GM23338 (cell line): ENCODE results near the gene NHLRC4. TPM values are rescaled to one million over a fixed set of nuclear protein-coding genes. Genes with fewer than 3 reads are reported as not detected.

ENCODE experiments used
- ATAC-seq: fragments of 200-7000 bp; cut with Tn5 transposase; 3 replicates; pipeline ENCODE4 v1.9.1; 2020
- DNase-seq: peaks from one replicate; pipeline ENCODE4 v3.0.0-alpha.2; 2015; ENCODE audit warnings: low spot score
- H2AFZ ChIP-seq: fragments of 200-600 bp; sonication (generic); 2 replicates; pipeline ENCODE4 v1.8.0; 2016; ENCODE audit warnings: antibody characterized with exemption, mild to moderate bottlenecking, moderate library complexity
- H3F3A ChIP-seq: fragments of 200-600 bp; sonication (generic); replicated peaks from 2 replicates; pipeline ENCODE4 v1.8.0; 2017; ENCODE audit warnings: antibody characterized with exemption, mixed run types, low read depth
- H3K27ac ChIP-seq: fragments of 200-600 bp; sonication (generic); 2 replicates; pipeline ENCODE4 v1.6.1; 2016; ENCODE audit warnings: low read depth
- H3K27me3 ChIP-seq: fragments of 200-600 bp; sonication (generic); 2 replicates; pipeline ENCODE4 v1.8.0; 2016; ENCODE audit warnings: mild to moderate bottlenecking, mixed run types, moderate library complexity; ENCODE audit not compliant: insufficient read depth
- H3K36me3 ChIP-seq: fragments of 200-600 bp; sonication (generic); 2 replicates; pipeline ENCODE4 v1.8.0; 2016; ENCODE audit warnings: mild to moderate bottlenecking; ENCODE audit not compliant: insufficient read depth
- H3K4me1 ChIP-seq: fragments of 200-600 bp; sonication (generic); 2 replicates; pipeline ENCODE4 v1.8.0; 2016; ENCODE audit warnings: mild to moderate bottlenecking, moderate library complexity; ENCODE audit not compliant: insufficient read depth
- H3K4me2 ChIP-seq: fragments of 200-600 bp; sonication (generic); 2 replicates; pipeline ENCODE4 v1.7.1; 2017; ENCODE audit warnings: mixed run types
- H3K4me3 ChIP-seq: fragments of 200-600 bp; sonication (generic); 2 replicates; pipeline ENCODE4 v1.6.1; 2016; ENCODE audit warnings: mixed run types
- H3K79me2 ChIP-seq: fragments of 200-600 bp; sonication (generic); replicated peaks from 2 replicates; pipeline ENCODE4 v1.8.0; 2017; ENCODE audit warnings: mild to moderate bottlenecking; ENCODE audit not compliant: insufficient read depth
- H3K9me2 ChIP-seq: fragments of 200-600 bp; sonication (generic); 2 replicates; pipeline ENCODE4 v1.8.0; 2017; ENCODE audit not compliant: insufficient read depth
- H4K20me1 ChIP-seq: fragments of 200-600 bp; sonication (generic); replicated peaks from 2 replicates; pipeline ENCODE4 v1.8.0; 2017; ENCODE audit warnings: mild to moderate bottlenecking; ENCODE audit not compliant: insufficient read depth
- H3K27ac Mint-ChIP-seq: 2 replicates; pipeline ENCODE4 v1.8.0; 2020; ENCODE audit warnings: inconsistent platforms, mild to moderate bottlenecking, moderate library complexity, mixed read lengths
- H3K27me3 Mint-ChIP-seq: 3 replicates; pipeline ENCODE4 v1.8.0; 2022; ENCODE audit warnings: low read depth, mild to moderate bottlenecking, moderate library complexity, mixed read lengths, inconsistent platforms; ENCODE audit not compliant: insufficient read depth, poor library complexity
- H3K36me3 Mint-ChIP-seq: 3 replicates; pipeline ENCODE4 v1.8.0; 2021; ENCODE audit warnings: low read depth, mild to moderate bottlenecking, inconsistent platforms, moderate library complexity, mixed read lengths
- H3K4me1 Mint-ChIP-seq: 3 replicates; pipeline ENCODE4 v1.8.0; 2020; ENCODE audit warnings: mild to moderate bottlenecking, inconsistent platforms, mixed read lengths
- H3K4me3 Mint-ChIP-seq: 3 replicates; pipeline ENCODE4 v1.8.0; 2021; ENCODE audit warnings: moderate library complexity, mild to moderate bottlenecking, inconsistent platforms, mixed read lengths
- H3K9me3 Mint-ChIP-seq: 3 replicates; pipeline ENCODE4 v1.8.0; 2020; ENCODE audit warnings: moderate library complexity, mild to moderate bottlenecking, inconsistent platforms, mixed read lengths
- EZH2phosphoT487 ChIP-seq: fragments of 200-600 bp; sonication (generic); IDR thresholded peaks from one replicate; pipeline ENCODE4 v1.8.1; 2018; ENCODE audit warnings: antibody characterized with exemption; ENCODE audit not compliant: unreplicated experiment
- NANOG ChIP-seq: IDR thresholded peaks from 2 replicates; pipeline ENCODE4 v1.6.1; 2016; ENCODE audit warnings: antibody characterized with exemption, borderline replicate concordance
- POLR2AphosphoS5 ChIP-seq: IDR thresholded peaks from 2 replicates; pipeline ENCODE4 v1.6.1; 2016; ENCODE audit warnings: antibody characterized with exemption, low read depth
- STAT1 ChIP-seq: IDR thresholded peaks from one replicate; pipeline ENCODE4 v1.6.1; 2016; ENCODE audit warnings: antibody characterized with exemption; ENCODE audit not compliant: unreplicated experiment
- ZNF114 ChIP-seq: fragments of 250-450 bp; sonication (Bioruptor Pico); IDR thresholded peaks from 2 replicates; pipeline ENCODE4 v1.5.0; 2020; ENCODE audit warnings: mild to moderate bottlenecking, moderate library complexity
- ZNF331 ChIP-seq: fragments of 250-450 bp; sonication (Bioruptor Pico); IDR thresholded peaks from 2 replicates; pipeline ENCODE4 v1.5.0; 2020; ENCODE audit warnings: low read depth, mild to moderate bottlenecking, moderate library complexity
- polyA plus RNA-seq: library from polyadenylated mRNA; unstranded; fragments of >200 nt; fragmentation: Nextera tagmentation; extraction: Ambion mirVana; gene quantifications from 2 replicates; pipeline ENCODE4 v1.2.1, GENCODE V29; 2016
- total RNA-seq: library from RNA; depleted of rRNA; stranded (reverse); fragments of >200 nt; shearing (Covaris generic); gene quantifications from 2 replicates; pipeline ENCODE4 v1.2.3, GENCODE V29; 2014
- TF ChIP-seq, protein P1 (sequence below): IDR thresholded peaks from 2 replicates; pipeline ENCODE4 v1.6.1; 2016; ENCODE audit warnings: antibody characterized with exemption
- TF ChIP-seq, protein P2 (sequence below): IDR thresholded peaks from one replicate; pipeline ENCODE4 v1.6.1; 2018; ENCODE audit warnings: antibody characterized with exemption; ENCODE audit not compliant: unreplicated experiment
- TF ChIP-seq, protein P3 (sequence below): fragments of 250-450 bp; sonication (Bioruptor Pico); IDR thresholded peaks from 2 replicates; pipeline ENCODE4 v1.5.0; 2020; ENCODE audit warnings: mild to moderate bottlenecking, moderate library complexity

Gene NHLRC4
- total and polyA plus RNA-seq, 2 experiments from 2014 or later, result 0.47 to 0.80 TPM

DNA sequence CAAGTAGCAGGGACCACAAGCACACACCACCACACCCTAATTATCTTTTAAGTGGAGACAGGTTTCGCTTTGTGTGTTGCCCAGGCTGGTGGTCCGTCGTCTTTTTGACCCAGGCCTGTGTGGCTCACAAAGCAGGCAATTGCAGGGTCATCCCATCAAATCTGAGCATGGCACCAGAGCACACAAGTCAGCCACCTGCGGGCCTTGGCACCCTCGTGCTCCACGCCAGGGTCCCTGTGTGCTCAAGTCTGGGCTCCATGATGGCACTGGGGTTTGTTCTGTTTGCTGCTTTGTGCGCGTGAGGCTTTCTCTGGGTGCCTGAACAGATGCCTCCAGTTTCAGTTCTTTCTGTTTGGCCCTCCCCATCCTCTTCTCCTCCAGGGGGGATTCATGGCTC is 41.7 kb upstream of the NHLRC4 start:
- ATAC-seq, result no peak
- Histone ChIP-seq H3K79me2 (peaks cover 26% of the 10 kb centered on the region), H3K36me3 (no peaks in the 10 kb centered on the region), H3K4me3 (no peak overlapping the region), H3K9me2 (no peaks in the 10 kb centered on the region), H3K27ac (no peak overlapping the region), H3F3A (0 out of 2 replicates have a peak, but pooled peaks cover 8% of the 10 kb centered on the region), H3K4me2 (no peak overlapping the region), H3K27me3 (no peaks in the 10 kb centered on the region), H3K4me1 (peaks cover 6% of the 10 kb centered on the region; the same call in 1 of the 2 replicates), H2AFZ (no peak overlapping the region), H4K20me1 (peaks cover 18% of the 10 kb centered on the region)
- peaks cover 5% of the 10 kb centered on the region; the same call in 2 of the 3 replicates for H3K36me3 Mint-ChIP-seq
- TF ChIP-seq, protein P1, sequence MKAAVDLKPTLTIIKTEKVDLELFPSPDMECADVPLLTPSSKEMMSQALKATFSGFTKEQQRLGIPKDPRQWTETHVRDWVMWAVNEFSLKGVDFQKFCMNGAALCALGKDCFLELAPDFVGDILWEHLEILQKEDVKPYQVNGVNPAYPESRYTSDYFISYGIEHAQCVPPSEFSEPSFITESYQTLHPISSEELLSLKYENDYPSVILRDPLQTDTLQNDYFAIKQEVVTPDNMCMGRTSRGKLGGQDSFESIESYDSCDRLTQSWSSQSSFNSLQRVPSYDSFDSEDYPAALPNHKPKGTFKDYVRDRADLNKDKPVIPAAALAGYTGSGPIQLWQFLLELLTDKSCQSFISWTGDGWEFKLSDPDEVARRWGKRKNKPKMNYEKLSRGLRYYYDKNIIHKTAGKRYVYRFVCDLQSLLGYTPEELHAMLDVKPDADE, result no peak
- H3K4me1 Mint-ChIP-seq, result peaks cover 22% of the 10 kb centered on the region
- H3K4me3 Mint-ChIP-seq, result peak overlapping the region; percentile 86; the same call in 1 of the 3 replicates
- no peaks in the 10 kb centered on the region; the same call in 2 of the 3 replicates for H3K9me3 Mint-ChIP-seq
- no peak overlapping the region for H3K27ac Mint-ChIP-seq
- DNase-seq, result no peak
- peaks cover 15% of the 10 kb centered on the region for H3K27me3 Mint-ChIP-seq

DNA sequence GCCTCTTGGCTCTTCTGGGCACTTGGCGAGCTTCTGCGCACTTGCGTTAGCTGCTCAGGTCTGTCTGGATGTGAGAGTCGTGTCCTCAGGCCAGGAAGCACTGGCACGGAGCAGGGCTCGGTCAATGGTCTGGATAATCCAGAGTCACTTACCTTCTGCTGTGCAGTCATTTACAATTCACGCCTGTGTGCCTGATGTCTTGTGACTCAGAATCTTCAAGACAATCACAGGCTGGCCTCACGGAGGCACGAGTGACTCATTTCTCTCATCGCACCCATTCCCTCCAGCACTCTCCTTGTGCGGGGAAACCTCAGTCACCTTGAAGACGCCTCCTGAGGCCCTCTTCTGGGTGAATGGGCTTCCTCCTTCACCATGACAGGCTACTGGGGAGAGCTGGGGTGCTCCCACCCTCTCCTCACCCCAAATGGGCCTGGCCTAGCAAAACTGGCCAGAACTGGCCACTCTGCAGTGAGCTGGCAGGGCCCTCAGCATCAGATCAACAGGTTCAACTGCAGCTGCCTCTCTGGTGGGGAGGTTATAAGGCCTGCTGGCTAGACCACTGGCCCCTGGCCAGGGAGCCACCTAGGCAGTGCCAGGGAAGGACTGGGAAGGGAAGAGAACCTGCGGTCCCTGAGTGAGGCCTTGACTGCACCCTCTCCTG is 41.2 kb upstream of the NHLRC4 start:
- peak overlapping the region; percentile 86 for H3K4me3 Mint-ChIP-seq
- Histone ChIP-seq H3K36me3 (no peaks in the 10 kb centered on the region), H2AFZ (no peak overlapping the region), H3K4me1 (peaks cover 6% of the 10 kb centered on the region; the same call in 1 of the 2 replicates), H3K9me2 (no peaks in the 10 kb centered on the region), H3K4me2 (peak overlapping the region; percentile 97), H3K27me3 (no peaks in the 10 kb centered on the region), H3K4me3 (peak overlapping the region; percentile 90), H3K79me2 (peaks cover 31% of the 10 kb centered on the region), H4K20me1 (peaks cover 22% of the 10 kb centered on the region), H3F3A (0 out of 2 replicates have a peak, but pooled peaks cover 8% of the 10 kb centered on the region), H3K27ac (no peak overlapping the region)
- peaks cover 22% of the 10 kb centered on the region for H3K4me1 Mint-ChIP-seq
- no peak overlapping the region for H3K27ac Mint-ChIP-seq
- no peaks in the 10 kb centered on the region; the same call in 2 of the 3 replicates for H3K9me3 Mint-ChIP-seq
- ATAC-seq, result no peak
- no peak for DNase-seq
- peaks cover 15% of the 10 kb centered on the region for H3K27me3 Mint-ChIP-seq
- peaks cover 5% of the 10 kb centered on the region; the same call in 2 of the 3 replicates for H3K36me3 Mint-ChIP-seq
- no peak for TF ChIP-seq STAT1
- TF ChIP-seq EZH2phosphoT487, result no peak
- TF ChIP-seq ZNF114 (CRISPR knock-in tag), result no peak
- TF ChIP-seq, protein P2, sequence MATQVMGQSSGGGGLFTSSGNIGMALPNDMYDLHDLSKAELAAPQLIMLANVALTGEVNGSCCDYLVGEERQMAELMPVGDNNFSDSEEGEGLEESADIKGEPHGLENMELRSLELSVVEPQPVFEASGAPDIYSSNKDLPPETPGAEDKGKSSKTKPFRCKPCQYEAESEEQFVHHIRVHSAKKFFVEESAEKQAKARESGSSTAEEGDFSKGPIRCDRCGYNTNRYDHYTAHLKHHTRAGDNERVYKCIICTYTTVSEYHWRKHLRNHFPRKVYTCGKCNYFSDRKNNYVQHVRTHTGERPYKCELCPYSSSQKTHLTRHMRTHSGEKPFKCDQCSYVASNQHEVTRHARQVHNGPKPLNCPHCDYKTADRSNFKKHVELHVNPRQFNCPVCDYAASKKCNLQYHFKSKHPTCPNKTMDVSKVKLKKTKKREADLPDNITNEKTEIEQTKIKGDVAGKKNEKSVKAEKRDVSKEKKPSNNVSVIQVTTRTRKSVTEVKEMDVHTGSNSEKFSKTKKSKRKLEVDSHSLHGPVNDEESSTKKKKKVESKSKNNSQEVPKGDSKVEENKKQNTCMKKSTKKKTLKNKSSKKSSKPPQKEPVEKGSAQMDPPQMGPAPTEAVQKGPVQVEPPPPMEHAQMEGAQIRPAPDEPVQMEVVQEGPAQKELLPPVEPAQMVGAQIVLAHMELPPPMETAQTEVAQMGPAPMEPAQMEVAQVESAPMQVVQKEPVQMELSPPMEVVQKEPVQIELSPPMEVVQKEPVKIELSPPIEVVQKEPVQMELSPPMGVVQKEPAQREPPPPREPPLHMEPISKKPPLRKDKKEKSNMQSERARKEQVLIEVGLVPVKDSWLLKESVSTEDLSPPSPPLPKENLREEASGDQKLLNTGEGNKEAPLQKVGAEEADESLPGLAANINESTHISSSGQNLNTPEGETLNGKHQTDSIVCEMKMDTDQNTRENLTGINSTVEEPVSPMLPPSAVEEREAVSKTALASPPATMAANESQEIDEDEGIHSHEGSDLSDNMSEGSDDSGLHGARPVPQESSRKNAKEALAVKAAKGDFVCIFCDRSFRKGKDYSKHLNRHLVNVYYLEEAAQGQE, result no peak
- TF ChIP-seq, protein P3, sequence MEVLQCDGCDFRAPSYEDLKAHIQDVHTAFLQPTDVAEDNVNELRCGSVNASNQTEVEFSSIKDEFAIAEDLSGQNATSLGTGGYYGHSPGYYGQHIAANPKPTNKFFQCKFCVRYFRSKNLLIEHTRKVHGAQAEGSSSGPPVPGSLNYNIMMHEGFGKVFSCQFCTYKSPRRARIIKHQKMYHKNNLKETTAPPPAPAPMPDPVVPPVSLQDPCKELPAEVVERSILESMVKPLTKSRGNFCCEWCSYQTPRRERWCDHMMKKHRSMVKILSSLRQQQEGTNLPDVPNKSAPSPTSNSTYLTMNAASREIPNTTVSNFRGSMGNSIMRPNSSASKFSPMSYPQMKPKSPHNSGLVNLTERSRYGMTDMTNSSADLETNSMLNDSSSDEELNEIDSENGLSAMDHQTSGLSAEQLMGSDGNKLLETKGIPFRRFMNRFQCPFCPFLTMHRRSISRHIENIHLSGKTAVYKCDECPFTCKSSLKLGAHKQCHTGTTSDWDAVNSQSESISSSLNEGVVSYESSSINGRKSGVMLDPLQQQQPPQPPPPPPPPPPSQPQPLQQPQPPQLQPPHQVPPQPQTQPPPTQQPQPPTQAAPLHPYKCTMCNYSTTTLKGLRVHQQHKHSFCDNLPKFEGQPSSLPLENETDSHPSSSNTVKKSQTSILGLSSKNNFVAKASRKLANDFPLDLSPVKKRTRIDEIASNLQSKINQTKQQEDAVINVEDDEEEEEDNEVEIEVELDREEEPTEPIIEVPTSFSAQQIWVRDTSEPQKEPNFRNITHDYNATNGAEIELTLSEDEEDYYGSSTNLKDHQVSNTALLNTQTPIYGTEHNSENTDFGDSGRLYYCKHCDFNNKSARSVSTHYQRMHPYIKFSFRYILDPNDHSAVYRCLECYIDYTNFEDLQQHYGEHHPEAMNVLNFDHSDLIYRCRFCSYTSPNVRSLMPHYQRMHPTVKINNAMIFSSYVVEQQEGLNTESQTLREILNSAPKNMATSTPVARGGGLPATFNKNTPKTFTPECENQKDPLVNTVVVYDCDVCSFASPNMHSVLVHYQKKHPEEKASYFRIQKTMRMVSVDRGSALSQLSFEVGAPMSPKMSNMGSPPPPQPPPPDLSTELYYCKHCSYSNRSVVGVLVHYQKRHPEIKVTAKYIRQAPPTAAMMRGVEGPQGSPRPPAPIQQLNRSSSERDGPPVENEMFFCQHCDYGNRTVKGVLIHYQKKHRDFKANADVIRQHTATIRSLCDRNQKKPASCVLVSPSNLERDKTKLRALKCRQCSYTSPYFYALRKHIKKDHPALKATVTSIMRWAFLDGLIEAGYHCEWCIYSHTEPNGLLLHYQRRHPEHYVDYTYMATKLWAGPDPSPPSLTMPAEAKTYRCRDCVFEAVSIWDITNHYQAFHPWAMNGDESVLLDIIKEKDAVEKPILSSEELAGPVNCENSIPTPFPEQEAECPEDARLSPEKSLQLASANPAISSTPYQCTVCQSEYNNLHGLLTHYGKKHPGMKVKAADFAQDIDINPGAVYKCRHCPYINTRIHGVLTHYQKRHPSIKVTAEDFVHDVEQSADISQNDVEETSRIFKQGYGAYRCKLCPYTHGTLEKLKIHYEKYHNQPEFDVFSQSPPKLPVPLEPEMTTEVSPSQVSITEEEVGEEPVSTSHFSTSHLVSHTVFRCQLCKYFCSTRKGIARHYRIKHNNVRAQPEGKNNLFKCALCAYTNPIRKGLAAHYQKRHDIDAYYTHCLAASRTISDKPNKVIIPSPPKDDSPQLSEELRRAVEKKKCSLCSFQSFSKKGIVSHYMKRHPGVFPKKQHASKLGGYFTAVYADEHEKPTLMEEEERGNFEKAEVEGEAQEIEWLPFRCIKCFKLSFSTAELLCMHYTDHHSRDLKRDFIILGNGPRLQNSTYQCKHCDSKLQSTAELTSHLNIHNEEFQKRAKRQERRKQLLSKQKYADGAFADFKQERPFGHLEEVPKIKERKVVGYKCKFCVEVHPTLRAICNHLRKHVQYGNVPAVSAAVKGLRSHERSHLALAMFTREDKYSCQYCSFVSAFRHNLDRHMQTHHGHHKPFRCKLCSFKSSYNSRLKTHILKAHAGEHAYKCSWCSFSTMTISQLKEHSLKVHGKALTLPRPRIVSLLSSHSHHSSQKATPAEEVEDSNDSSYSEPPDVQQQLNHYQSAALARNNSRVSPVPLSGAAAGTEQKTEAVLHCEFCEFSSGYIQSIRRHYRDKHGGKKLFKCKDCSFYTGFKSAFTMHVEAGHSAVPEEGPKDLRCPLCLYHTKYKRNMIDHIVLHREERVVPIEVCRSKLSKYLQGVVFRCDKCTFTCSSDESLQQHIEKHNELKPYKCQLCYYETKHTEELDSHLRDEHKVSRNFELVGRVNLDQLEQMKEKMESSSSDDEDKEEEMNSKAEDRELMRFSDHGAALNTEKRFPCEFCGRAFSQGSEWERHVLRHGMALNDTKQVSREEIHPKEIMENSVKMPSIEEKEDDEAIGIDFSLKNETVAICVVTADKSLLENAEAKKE (CRISPR knock-in tag), result no peak
- no peak for TF ChIP-seq NANOG
- TF ChIP-seq POLR2AphosphoS5, result no peak; the same call in 1 of the 2 replicates
- no peak for TF ChIP-seq ZNF331 (CRISPR knock-in tag)
